ENCODE data around the gene C1S. TPM values are rescaled to one million over a fixed set of nuclear protein-coding genes. Genes with fewer than 3 reads are reported as not detected.

The C1S gene
- total RNA-seq, 4 donors from 2014 or later = 137 to 470 (median 255) TPM

DNA sequence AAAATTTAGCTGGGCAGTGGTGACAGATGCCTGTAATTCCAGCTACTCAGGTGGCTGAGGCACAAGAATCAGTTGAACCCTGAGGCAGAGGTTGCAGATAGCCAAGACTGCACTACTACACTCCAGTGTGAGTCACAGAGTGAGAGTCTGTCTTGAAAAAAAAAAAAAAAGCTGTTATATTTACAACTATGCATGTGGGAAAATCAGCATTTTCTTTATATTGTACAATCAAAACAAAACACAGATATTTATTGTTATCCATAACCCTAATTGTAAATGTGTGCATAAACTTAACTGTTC lies 19.3 kb downstream of the C1S start:
- no peaks in the 10 kb centered on the region for H3K9me3 ChIP-seq
- H3K4me1 ChIP-seq = peaks cover 13 to 26% of the 10 kb centered on the region in 2 donors
- TF ChIP-seq, protein P1, sequence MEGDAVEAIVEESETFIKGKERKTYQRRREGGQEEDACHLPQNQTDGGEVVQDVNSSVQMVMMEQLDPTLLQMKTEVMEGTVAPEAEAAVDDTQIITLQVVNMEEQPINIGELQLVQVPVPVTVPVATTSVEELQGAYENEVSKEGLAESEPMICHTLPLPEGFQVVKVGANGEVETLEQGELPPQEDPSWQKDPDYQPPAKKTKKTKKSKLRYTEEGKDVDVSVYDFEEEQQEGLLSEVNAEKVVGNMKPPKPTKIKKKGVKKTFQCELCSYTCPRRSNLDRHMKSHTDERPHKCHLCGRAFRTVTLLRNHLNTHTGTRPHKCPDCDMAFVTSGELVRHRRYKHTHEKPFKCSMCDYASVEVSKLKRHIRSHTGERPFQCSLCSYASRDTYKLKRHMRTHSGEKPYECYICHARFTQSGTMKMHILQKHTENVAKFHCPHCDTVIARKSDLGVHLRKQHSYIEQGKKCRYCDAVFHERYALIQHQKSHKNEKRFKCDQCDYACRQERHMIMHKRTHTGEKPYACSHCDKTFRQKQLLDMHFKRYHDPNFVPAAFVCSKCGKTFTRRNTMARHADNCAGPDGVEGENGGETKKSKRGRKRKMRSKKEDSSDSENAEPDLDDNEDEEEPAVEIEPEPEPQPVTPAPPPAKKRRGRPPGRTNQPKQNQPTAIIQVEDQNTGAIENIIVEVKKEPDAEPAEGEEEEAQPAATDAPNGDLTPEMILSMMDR (IDR thresholded peaks at IDR 0.05) = no peak
- no peak for TF ChIP-seq POLR2A (IDR thresholded peaks at IDR 0.05)
- intact Hi-C loops (cut with DNase I) = no loop called here
- H3K36me3 ChIP-seq = peaks cover 0 to 3% of the 10 kb centered on the region in 2 donors
- no peaks in the 10 kb centered on the region for H3K27me3 ChIP-seq
- peak overlapping the region; percentile 63 to 72 (median 72) for H3K27ac ChIP-seq
- no peak overlapping the region for H3K4me3 ChIP-seq (replicated peaks in 1 of 3)
- DNase-seq = no peak

- no peak for DNase-seq
- intact Hi-C loops (cut with DNase I) = no loop called here
- H3K36me3 ChIP-seq = peaks cover 0 to 5% of the 10 kb centered on the region in 2 donors
Observed at GRCh38 chr12:7081037-7081436, 20.5 kb downstream of the C1S start.

DNA sequence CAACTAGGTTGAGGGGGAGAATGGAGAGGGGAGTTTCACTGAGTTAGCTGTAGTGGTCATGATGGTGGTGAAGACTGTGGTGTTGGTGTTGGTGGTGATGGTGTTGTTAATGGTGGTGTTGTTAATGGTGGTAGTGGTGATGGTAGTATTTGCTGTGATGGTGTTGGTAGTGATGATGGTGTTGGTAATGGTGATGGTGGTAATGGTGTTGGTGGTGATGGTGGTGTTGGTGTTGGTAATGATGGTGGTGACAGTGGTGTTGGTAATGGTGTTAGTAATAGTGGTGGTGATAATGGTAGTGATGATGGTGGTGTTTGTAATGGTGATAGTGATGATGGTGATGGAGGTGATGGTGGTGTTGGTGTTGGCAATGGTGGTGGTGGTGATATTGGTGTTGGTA lies 22.6 kb downstream of the C1S start:
- H3K27me3 ChIP-seq = no peaks in the 10 kb centered on the region
- peaks cover 13 to 26% of the 10 kb centered on the region in 2 donors for H3K4me1 ChIP-seq
- peaks cover 0 to 5% of the 10 kb centered on the region in 2 donors for H3K36me3 ChIP-seq
- no peak overlapping the region for H3K27ac ChIP-seq
- H3K4me3 ChIP-seq (replicated peaks in 1 of 3) = no peak overlapping the region
- TF ChIP-seq POLR2A (IDR thresholded peaks at IDR 0.05) = no peak
- TF ChIP-seq, protein P1 (IDR thresholded peaks at IDR 0.05) = no peak
- H3K9me3 ChIP-seq = no peaks in the 10 kb centered on the region
- no peak for DNase-seq
- intact Hi-C loops (cut with DNase I) = no loop called here

More at GRCh38 chr12:7081037-7081436, 20.5 kb downstream of the C1S start:
- H3K9me3 ChIP-seq = no peaks in the 10 kb centered on the region
- H3K4me3 ChIP-seq (replicated peaks in 1 of 3) = no peak overlapping the region
- WGBS, 2 donors = 92 to 95% methylated on average over 14 of the region's 14 CpGs
- peaks cover 13 to 26% of the 10 kb centered on the region in 2 donors for H3K4me1 ChIP-seq
- H3K27ac ChIP-seq = no peak overlapping the region
- H3K27me3 ChIP-seq = no peaks in the 10 kb centered on the region
- TF ChIP-seq, protein P1 (IDR thresholded peaks at IDR 0.05) = no peak
- TF ChIP-seq POLR2A (IDR thresholded peaks at IDR 0.05) = no peak

- WGBS, 2 donors = 80 to 88% methylated on average over 2 to 9 of the region's 11 CpGs
- no peaks in the 10 kb centered on the region for H3K27me3 ChIP-seq
- H3K36me3 ChIP-seq = peaks cover 0 to 5% of the 10 kb centered on the region in 2 donors
- peaks cover 0 to 21% of the 10 kb centered on the region in 2 donors for H3K4me1 ChIP-seq
- H3K4me3 ChIP-seq (replicated peaks in 1 of 3) = no peak overlapping the region
- no peak for DNase-seq
- peak overlapping the region in 2 of 3 donors; percentile 34 to 63 for H3K27ac ChIP-seq
- TF ChIP-seq, protein P1 (IDR thresholded peaks at IDR 0.05) = no peak
- TF ChIP-seq POLR2A (IDR thresholded peaks at IDR 0.05) = no peak
- H3K9me3 ChIP-seq = no peaks in the 10 kb centered on the region
- intact Hi-C loops (cut with DNase I) = no loop called here
Observed at GRCh38 chr12:7089196-7089871, 28.8 kb downstream of the C1S start.

DNA sequence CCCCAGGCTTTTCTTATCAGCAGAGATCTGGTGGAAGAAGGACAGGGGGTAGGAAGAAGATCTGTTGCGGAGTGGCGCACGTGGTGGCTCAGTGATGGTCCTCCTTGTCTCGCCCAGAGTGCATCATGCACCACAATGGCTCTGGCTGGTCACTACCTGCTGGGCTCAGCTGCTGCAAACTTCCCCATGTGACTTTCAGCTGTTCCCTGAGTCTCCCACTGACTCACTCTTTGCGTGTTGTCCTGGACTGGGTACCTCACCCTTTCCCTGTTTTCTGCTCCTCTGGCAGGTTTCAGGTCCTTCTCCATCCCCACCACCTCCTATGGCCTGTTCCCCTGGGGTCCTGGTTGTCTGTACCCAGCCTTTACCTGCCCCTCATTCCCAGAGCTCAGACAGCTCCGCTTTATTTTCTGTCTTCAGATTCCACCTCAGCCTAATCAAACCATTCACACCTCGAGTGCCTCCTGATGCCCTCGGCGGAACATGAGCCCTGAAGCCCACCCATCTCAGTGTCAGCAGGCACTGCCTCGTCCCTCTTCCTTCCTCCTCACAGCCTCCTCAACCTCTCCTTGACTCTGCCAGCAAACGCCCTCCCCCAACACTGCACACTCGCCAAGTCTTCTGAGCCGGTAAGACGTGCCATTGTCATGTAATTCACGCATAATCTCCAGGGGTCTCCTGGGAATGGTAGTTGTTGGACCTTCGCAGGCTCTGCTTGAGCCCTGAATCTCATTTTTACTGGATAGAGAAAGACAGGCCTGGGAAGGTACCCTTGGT lies 29.9 kb downstream of the C1S start:
- WGBS, 2 donors = 73 to 77% methylated on average over 16 of the region's 16 CpGs
- Histone ChIP-seq H3K4me1 (peaks cover 0 to 21% of the 10 kb centered on the region in 2 donors), H3K4me3 (replicated peaks in 1 of 3) (peak overlapping the region in 1 of 3 donors; percentile 29), H3K27me3 (no peaks in the 10 kb centered on the region), H3K27ac (peak overlapping the region in 2 of 3 donors; percentile 63 to 65), H3K9me3 (no peaks in the 10 kb centered on the region), H3K36me3 (no peaks in the 10 kb centered on the region)
- no peak for DNase-seq
- intact Hi-C loops (cut with DNase I) = loop anchor here (5.0 kb wide), 2 partner anchors 33 to 143 kb away; no protein-coding TSS in a partner anchor
- TF ChIP-seq POLR2A (IDR thresholded peaks at IDR 0.05) = no peak
- TF ChIP-seq, protein P1 (IDR thresholded peaks at IDR 0.05) = no peak
